RWPE2 (cell line): Measurements from ENCODE around the gene EPHB4.

Source experiments
- ATAC-seq: fragments of 200-7000 bp; cut with Tn5 transposase; 3 replicates; pipeline ENCODE4 v1.9.1; 2021; ENCODE audit warnings: low read depth
- DNase-seq: peaks from one replicate; pipeline ENCODE4 v3.0.0-alpha.2; 2020; ENCODE audit warnings: low spot score
- H3K27ac ChIP-seq: fragments of 450-650 bp; 2 replicates; pipeline ENCODE4 v1.5.1; 2017; ENCODE audit warnings: mild to moderate bottlenecking; ENCODE audit not compliant: poor library complexity, severe bottlenecking
- H3K27me3 ChIP-seq: fragments of 250-450 bp; sonication (Bioruptor Pico); 2 replicates; pipeline ENCODE4 v1.5.1; 2021; ENCODE audit warnings: mild to moderate bottlenecking, moderate library complexity; ENCODE audit not compliant: insufficient read depth, poor library complexity, severe bottlenecking
- H3K36me3 ChIP-seq: fragments of 250-450 bp; sonication (Bioruptor Pico); 2 replicates; pipeline ENCODE4 v1.5.1; 2020; ENCODE audit warnings: low read depth, mild to moderate bottlenecking, moderate library complexity
- H3K4me1 ChIP-seq: fragments of 250-450 bp; sonication (Bioruptor Pico); 2 replicates; pipeline ENCODE4 v1.5.1; 2021; ENCODE audit warnings: mild to moderate bottlenecking, moderate library complexity; ENCODE audit not compliant: insufficient read depth, poor library complexity, severe bottlenecking
- H3K4me3 ChIP-seq: fragments of 250-450 bp; sonication (Bioruptor Pico); 2 replicates; pipeline ENCODE4 v1.5.1; 2021; ENCODE audit warnings: mild to moderate bottlenecking, moderate library complexity; ENCODE audit not compliant: severe bottlenecking
- H3K9me3 ChIP-seq: fragments of 250-450 bp; sonication (Bioruptor Pico); 2 replicates; pipeline ENCODE4 v1.5.1; 2021; ENCODE audit warnings: mild to moderate bottlenecking, moderate library complexity; ENCODE audit not compliant: severe bottlenecking
- CTCF ChIP-seq: fragments of 450-650 bp; IDR thresholded peaks from one replicate; pipeline ENCODE4 v1.5.1; 2017; ENCODE audit warnings: mild to moderate bottlenecking, moderate library complexity; ENCODE audit not compliant: poor library complexity, severe bottlenecking

EPHB4 gene

GRCh38 chr7:100825751-100826513, 1.4 kb downstream of the EPHB4 start:
- H3K36me3 ChIP-seq: peaks cover 41% of the 10 kb centered on the region
- H3K27ac ChIP-seq: peak overlapping the region; percentile 80
- peak overlapping the region; percentile 97 for H3K4me3 ChIP-seq
- no peaks in the 10 kb centered on the region for H3K9me3 ChIP-seq
- DNase-seq: no peak
- peak; percentile 17; the same call in 1 of the 3 replicates for ATAC-seq
- H3K4me1 ChIP-seq: no peaks in the 10 kb centered on the region
- H3K27me3 ChIP-seq: no peaks in the 10 kb centered on the region
- peak; percentile 34 for TF ChIP-seq CTCF

- ATAC-seq (peak; percentile 47), DNase-seq (no peak)
- Histone ChIP-seq H3K4me3 (peak overlapping the region; percentile 97), H3K27ac (peak overlapping the region; percentile 80), H3K36me3 (peaks cover 48% of the 10 kb centered on the region), H3K4me1 (no peaks in the 10 kb centered on the region), H3K27me3 (no peaks in the 10 kb centered on the region), H3K9me3 (no peaks in the 10 kb centered on the region)
- TF ChIP-seq CTCF: no peak
Measured at GRCh38 chr7:100825215-100825671, 2.1 kb downstream of the EPHB4 start.

GRCh38 chr7:100824499-100825214, 2.7 kb downstream of the EPHB4 start:
- Histone ChIP-seq H3K36me3 (peaks cover 54% of the 10 kb centered on the region), H3K4me3 (peak overlapping the region; percentile 97), H3K9me3 (no peaks in the 10 kb centered on the region), H3K4me1 (no peaks in the 10 kb centered on the region), H3K27me3 (no peaks in the 10 kb centered on the region), H3K27ac (peak overlapping the region; percentile 80)
- DNase-seq (no peak), ATAC-seq (no peak)
- TF ChIP-seq CTCF: no peak

- TF ChIP-seq CTCF: no peak
- DNase-seq: no peak
- H3K27ac ChIP-seq: no peak overlapping the region
- ATAC-seq: no peak
- no peaks in the 10 kb centered on the region for H3K4me1 ChIP-seq
- H3K36me3 ChIP-seq: peaks cover 65% of the 10 kb centered on the region
- H3K4me3 ChIP-seq: no peak overlapping the region
- H3K27me3 ChIP-seq: no peaks in the 10 kb centered on the region
- no peaks in the 10 kb centered on the region for H3K9me3 ChIP-seq
Measured at GRCh38 chr7:100823534-100823933, 3.8 kb downstream of the EPHB4 start.
